A549 treated with ZK216348 at 1 μM for 4 hours (cell line): Measurements from ENCODE around the gene TPR. TPM values are rescaled to one million over a fixed set of nuclear protein-coding genes. Genes with fewer than 3 reads are reported as not detected.

Experiments
- total RNA-seq: library from RNA; stranded (reverse); fragments of 200-300 nt; extraction: Qiagen RNA extraction; gene quantifications from 5 replicates; pipeline ENCODE4 v1.2.3, GENCODE V29; 2022; ENCODE audit warnings: low read depth

The TPR gene
- total RNA-seq, result 43.4 to 46.8 TPM (median 45.9 TPM) in 5 replicates

DNA sequence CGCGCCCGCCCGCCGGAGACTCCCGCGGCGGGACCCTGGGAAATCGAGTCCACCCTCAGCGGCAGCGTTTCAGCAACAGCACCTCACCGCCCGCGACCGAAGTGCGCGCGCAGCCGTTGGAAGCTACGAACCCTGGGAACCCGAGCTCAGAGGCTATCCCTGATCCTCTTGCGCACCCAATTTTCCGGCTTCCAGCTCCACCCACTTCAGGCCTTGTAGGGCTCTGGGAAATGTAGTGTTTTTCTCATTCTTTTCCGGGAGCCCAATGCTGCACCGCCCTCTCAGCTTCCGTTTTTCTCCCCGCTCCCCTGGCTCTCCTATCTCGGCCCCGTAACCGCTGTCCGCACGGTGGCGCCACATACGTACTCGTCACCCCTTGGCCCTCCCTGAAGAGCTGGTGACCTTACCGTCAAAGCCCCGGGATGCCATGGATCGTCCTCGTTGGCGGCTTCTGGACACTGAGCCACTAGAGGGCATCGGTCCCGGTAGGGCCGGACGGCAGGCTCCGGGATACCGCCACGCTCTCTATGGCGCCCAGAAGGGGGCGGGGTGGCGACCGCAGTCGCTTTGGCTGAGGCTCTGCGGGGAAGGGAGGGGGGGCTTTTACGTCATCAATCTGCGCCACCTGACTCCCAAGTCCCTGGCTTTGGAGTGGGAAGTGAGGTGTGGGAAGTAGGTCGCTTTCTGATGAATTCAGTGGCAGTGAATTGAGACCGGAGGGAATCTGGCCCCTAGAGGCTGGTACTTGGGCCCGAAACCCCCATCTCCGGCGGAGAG is at the start of gene TPR, which contains the start of gene ODR4:
Gene TPR (minus strand): TSS at position 102 of the 777 bp plus-strand sequence. CDS start 225 bp downstream, outside the sequence.
Gene ODR4 (plus strand): TSS at position 687 of the 777 bp plus-strand sequence. CDS start 3,948 bp downstream, outside the sequence.

DNA sequence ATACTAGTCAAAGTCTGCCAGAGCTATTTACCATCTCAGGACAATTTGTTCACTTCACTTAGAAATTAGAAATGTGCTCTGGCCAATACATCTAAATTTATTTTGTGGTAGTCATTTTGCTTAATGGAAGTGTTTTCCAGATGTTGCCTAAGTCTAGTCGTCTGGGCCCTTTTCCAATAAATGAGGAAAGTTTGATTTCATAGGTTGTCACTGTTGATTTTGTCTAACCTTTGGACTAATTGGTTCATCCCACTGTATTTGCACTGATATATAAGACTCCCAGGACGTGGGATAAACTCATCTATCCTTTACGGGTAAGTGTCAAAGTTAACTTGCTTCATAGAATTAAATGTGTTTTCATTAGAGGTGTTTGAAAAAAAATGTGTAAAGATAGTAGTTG is 79.1 kb downstream of the TPR start, which contains the start of gene PRG4:
Gene PRG4 (plus strand): TSS at position 300 of the 400 bp plus-strand sequence.

Other genes with a start within 250 kb of the TPR start
- 0.08 to 0.20 TPM (median 0.14 TPM) in 5 replicates for gene PRG4, start 79.0 kb downstream of the TPR start, total RNA-seq
- gene ODR4, start 585 bp upstream of the TPR start, total RNA-seq, result 13.5 to 19.1 TPM (median 16.1 TPM) in 5 replicates
- gene PDC, start 85.9 kb upstream of the TPR start, total RNA-seq, result not detected in 5 replicates